Mammary epithelial cell (primary cell): ENCODE results near the gene ENDOV.

ENCODE experiments used
- CTCF ChIP-seq, 2 donors: IDR thresholded peaks in 1 of 2; conservative IDR thresholded peaks in 1 of 2; 2 replicates each; pipeline ENCODE4 v1.5.1; 2011 to 2012; ENCODE audit warnings: inconsistent platforms in 2 of 2, low read length in 2 of 2, mild to moderate bottlenecking in 2 of 2, control low read depth in 1 of 2, low read depth in 1 of 2; ENCODE audit not compliant: insufficient read depth in 1 of 2; ENCODE audit errors: extremely low read depth in 1 of 2
- EZH2 ChIP-seq: IDR thresholded peaks from 2 replicates; pipeline ENCODE4 v1.6.1; 2012; ENCODE audit warnings: low read length, inconsistent platforms, borderline replicate concordance

GRCh38 chr17:80428363-80428762 is 13.4 kb downstream of the ENDOV start:
- TF ChIP-seq CTCF (conservative IDR thresholded peaks at IDR 0.05 in 1 of 2, IDR thresholded peaks at IDR 0.05 in 1 of 2; ENCODE audit: extremely low read depth in 1 of 2, insufficient read depth in 1 of 2, low read depth in 1 of 2, low read length in 2 of 2) (no peak), EZH2 (no peak)
